Neural cell (in vitro differentiated cells): ENCODE measurements around the gene LARGE1.

Source experiments
- CTCF ChIP-seq: fragments of 450-650 bp; IDR thresholded peaks from 2 replicates; pipeline ENCODE4 v1.5.1; 2014; ENCODE audit warnings: antibody characterized with exemption, mild to moderate bottlenecking, moderate library complexity; ENCODE audit not compliant: poor library complexity, severe bottlenecking
- EP300 ChIP-seq: fragments of 450-650 bp; conservative IDR thresholded peaks from 2 replicates; pipeline ENCODE4 v1.6.1; 2014; ENCODE audit warnings: antibody characterized with exemption, mild to moderate bottlenecking, moderate library complexity; ENCODE audit not compliant: poor library complexity, severe bottlenecking
- EZH2 ChIP-seq: fragments of 200-600, 300-800 bp; shearing (Covaris generic), sonication (generic); IDR thresholded peaks from 2 replicates; pipeline ENCODE4 v1.6.1; 2014; ENCODE audit warnings: antibody characterized with exemption, low read length, borderline replicate concordance, mild to moderate bottlenecking; ENCODE audit not compliant: insufficient read depth, poor library complexity, severe bottlenecking
- MXI1 ChIP-seq: fragments of 450-650 bp; conservative IDR thresholded peaks from 2 replicates; pipeline ENCODE4 v1.6.1; 2014; ENCODE audit warnings: antibody characterized with exemption, mild to moderate bottlenecking; ENCODE audit not compliant: poor library complexity, severe bottlenecking
- POLR2AphosphoS5 ChIP-seq: IDR thresholded peaks from 2 replicates; pipeline ENCODE4 v1.6.1; 2012
- RAD21 ChIP-seq: fragments of 450-650 bp; conservative IDR thresholded peaks from 2 replicates; pipeline ENCODE4 v1.6.1; 2014; ENCODE audit warnings: antibody characterized with exemption, mild to moderate bottlenecking, moderate library complexity
- REST ChIP-seq: IDR thresholded peaks from 2 replicates; pipeline ENCODE4 v1.6.1; 2012; ENCODE audit warnings: borderline replicate concordance
- TAF1 ChIP-seq: IDR thresholded peaks from 2 replicates; pipeline ENCODE4 v1.6.1; 2012; ENCODE audit warnings: low read depth

- TF ChIP-seq RAD21: no peak
- TF ChIP-seq CTCF: no peak
- no peak for TF ChIP-seq MXI1
- TF ChIP-seq REST: no peak
- no peak for TF ChIP-seq POLR2AphosphoS5
- TF ChIP-seq EZH2: no peak
- TF ChIP-seq TAF1: no peak
- TF ChIP-seq EP300: no peak
Measured at GRCh38 chr22:33677536-33677935, 242.7 kb downstream of the LARGE1 start.
